ENCODE results near the gene AREG. TPM values are rescaled to one million over a fixed set of nuclear protein-coding genes. Genes with fewer than 3 reads are reported as not detected.

Gene AREG
- total RNA-seq, 1 experiment from 2014 or later = 4.1 TPM

DNA sequence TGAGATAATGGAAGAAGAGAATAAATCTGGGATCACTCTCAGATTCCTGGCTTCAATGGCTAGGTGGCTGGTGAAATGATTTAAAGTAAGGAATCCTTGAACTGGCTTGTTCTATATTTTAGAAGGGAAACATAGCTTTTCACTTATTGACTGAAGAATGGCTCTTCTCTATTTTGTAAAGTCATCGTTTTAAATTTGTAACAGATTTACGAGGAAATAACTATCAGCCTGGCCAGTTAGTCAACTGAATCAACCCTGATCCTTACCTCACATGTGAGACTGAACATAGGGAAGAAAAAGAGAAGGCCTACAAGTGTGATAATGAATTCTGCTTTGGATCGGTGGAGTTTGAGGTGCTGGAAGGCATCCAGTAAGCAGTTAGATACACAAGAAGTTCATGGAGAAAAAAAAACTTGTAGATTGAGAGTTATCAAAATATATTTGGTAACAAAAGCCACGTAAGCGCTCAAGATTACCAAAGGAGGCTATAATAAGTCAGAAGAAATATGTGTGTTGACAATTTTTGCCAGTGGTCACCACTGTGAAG lies 12.0 kb downstream of the AREG start:
- DNase-seq (ENCODE audit: low read depth) = no peak

DNA sequence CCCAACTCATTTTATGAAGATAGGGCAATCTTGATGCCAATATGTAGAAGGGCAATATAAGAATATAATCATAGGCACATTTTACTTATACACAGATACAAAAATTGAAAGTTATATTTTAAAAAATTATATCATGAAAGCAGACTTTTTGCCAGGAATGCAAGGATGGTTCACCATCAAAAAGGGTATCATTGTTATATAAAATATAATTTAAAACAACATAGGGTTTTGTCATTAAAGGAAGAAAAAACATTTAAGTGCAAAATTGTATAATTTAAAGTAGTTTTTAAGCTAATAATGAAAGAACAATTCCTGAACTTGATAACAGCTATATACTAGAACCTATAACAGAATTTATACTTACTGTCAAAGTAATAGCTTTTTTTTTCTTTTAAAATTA lies 15.9 kb downstream of the AREG start:
- no peak for DNase-seq (ENCODE audit: low read depth)

GRCh38 chr4:74463123-74463522 lies 18.2 kb downstream of the AREG start:
- no peak for DNase-seq (ENCODE audit: low read depth)

- DNase-seq (ENCODE audit: low read depth) = no peak
Observed at GRCh38 chr4:74464291-74464690, 19.4 kb downstream of the AREG start.

GRCh38 chr4:74466242-74466641 lies 21.3 kb downstream of the AREG start:
- no peak for DNase-seq (ENCODE audit: low read depth)

GRCh38 chr4:74471264-74471663 lies 26.3 kb downstream of the AREG start:
- DNase-seq (ENCODE audit: low read depth) = no peak

- DNase-seq (ENCODE audit: low read depth) = peak; percentile 81
Observed at GRCh38 chr4:74473155-74473811, 28.3 kb downstream of the AREG start.

GRCh38 chr4:74474345-74475090 lies 29.6 kb downstream of the AREG start:
- peak; percentile 17 for DNase-seq (ENCODE audit: low read depth)

GRCh38 chr4:74475091-74475800 lies 30.3 kb downstream of the AREG start:
- no peak for DNase-seq (ENCODE audit: low read depth)

GRCh38 chr4:74475946-74476345 lies 31.0 kb downstream of the AREG start:
- DNase-seq (ENCODE audit: low read depth) = no peak

DNA sequence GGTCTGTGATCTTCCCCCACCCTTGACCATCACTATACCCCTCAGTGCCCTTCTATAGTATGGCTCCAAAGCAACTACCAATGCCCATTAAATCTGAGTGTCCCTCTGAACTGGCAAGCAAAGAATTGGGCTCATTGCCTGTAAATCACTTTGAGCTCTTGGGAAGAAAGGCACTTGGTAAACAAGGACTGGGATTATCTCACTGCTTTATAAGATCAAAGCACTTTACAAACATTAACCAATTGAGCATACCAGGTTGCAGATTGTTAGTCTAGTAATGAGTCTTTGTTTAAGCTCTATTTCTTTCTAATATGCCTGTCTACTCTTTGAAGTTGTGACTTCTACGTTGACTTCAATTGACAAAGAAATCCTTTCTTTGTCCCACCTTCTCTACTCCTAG lies 34.1 kb downstream of the AREG start:
- DNase-seq (ENCODE audit: low read depth) = no peak

- no peak for DNase-seq (ENCODE audit: low read depth)
Observed at GRCh38 chr4:74480267-74480666, 35.3 kb downstream of the AREG start.

- no peak for DNase-seq (ENCODE audit: low read depth)
Observed at GRCh38 chr4:74481891-74482609, 37.1 kb downstream of the AREG start.

DNA sequence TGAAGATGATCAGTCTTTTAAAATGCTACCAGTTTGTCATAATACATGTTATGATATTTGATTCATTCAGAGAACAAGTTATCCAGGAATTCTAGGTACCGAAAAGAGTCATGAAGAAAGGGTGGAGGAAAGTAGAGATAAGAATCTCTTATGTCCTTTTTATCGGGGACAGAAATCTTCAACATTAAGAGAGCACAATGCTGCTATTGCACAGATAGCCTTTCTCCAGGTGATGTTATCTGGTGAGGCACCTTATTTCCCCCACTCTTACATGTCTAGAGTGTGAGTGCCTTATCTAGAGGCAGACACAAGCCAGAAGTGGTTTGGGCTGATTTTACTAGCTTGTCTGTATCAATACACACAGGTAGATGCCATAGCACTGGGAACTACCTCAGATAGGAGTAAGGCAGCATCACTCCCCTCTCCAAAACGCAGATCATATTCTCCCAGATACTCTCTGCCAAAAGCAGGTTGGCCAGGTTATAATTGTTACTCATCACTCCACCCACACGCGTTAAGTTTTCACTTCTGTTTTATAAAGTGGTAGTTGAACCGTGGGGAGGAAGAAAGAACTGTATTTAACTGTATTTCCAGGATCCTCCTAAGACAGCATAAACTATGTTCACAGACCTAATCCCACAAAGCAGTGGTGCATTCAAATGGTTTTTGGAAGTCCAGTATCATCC lies 38.4 kb downstream of the AREG start:
- DNase-seq (ENCODE audit: low read depth) = no peak

- DNase-seq (ENCODE audit: low read depth) = no peak
Observed at GRCh38 chr4:74486905-74487304, 42.0 kb downstream of the AREG start.

GRCh38 chr4:74487771-74488170 lies 42.8 kb downstream of the AREG start:
- DNase-seq (ENCODE audit: low read depth) = no peak

- DNase-seq (ENCODE audit: low read depth) = no peak
Observed at GRCh38 chr4:74490736-74491135, 45.8 kb downstream of the AREG start.

DNA sequence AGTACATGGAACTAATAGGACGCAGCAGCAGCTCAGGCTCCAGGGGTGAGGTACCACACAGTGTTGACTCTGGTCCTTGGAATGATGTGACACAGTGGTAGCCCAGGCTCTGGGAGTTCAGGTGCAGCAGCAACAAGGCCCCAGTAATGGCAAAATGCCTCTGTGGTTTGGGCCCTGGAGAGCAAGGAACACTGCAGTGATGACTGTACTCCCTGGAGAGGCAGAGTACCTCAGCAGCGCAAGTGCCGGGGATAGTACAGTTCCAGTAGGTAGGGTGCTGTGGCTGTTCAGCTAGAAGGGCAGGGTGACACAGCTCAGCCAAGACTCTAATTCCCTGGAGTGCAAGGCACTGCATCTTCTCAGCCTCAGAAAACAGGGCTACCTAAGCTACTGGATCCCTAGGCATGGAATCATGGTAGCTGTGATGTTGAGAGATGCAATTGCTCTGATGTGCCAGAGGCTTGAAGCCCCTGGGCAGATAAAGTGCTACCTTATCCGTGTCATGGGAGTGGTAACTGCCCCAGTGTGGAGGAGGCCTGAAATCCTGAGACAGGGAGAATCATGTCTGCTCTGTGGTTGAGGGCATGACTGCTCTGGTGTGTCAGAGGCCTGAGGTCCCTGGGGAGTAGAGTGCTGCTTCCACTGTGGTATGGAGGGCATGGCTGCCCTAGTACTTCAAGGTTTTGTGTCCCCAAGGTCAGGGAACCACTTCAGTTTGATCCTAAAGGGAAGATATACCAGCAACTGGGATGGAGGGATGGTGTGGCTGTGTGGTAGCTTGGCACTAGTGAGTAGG lies 55.2 kb downstream of the AREG start:
- peak; percentile 64 for DNase-seq (ENCODE audit: low read depth)

DNA sequence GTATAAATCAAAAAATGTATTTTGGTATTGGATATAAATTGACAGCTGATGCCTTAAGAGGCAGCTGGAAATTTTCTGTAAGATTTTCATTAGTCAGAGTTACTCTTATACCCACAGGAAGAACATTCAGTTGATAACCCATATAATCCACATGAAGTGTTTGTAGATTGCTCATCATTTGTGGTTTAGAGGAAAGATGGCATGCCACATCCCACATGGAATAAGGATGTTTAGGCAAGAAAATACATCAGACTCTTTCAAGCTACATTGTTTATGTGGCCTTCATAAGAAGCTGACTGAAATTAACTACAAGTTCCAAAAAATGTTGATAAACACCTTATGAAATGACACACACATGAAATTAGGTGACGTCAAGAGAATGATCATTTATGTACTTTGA lies 56.6 kb downstream of the AREG start:
- peak; percentile 90 for DNase-seq (ENCODE audit: low read depth)

DNA sequence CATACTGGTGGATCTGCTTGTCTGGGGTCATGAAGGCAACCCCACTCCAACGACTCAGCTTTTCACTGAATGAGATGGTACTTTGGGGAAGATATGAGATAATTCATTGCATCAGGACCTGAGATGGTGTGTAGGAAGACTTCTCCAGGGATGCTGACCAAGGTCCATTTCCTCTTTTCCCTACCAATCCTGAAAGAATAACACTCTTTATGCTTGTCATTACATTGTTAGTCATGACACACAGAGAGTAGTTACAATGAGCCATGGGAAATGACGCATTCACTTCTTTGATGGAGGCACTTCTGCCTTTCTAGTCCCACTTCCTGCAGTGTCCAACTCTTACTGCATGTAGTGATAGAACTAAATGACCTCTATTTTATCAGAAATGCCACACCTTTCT lies 58.6 kb downstream of the AREG start:
- DNase-seq (ENCODE audit: low read depth) = peak; percentile 72
